Panc1 (cell line): ENCODE measurements around the gene DDX21.

Experiments
- SIN3A ChIP-seq: IDR thresholded peaks from 2 replicates; pipeline ENCODE4 v1.6.1; 2012; ENCODE audit warnings: low read depth, mild to moderate bottlenecking, low read length, moderate library complexity, borderline replicate concordance; ENCODE audit not compliant: insufficient read depth
- TF ChIP-seq, protein P1 (sequence below): fragments of 450-650 bp; IDR thresholded peaks from 2 replicates; pipeline ENCODE4 v1.5.1; 2017; ENCODE audit warnings: mild to moderate bottlenecking
- TF ChIP-seq, protein P2 (sequence below), 2 experiments: IDR thresholded peaks; 2 replicates each; pipeline ENCODE4 v1.6.1; 2011 to 2012; ENCODE audit warnings: low read depth in 2 of 2, control low read depth in 1 of 2, low read length in 1 of 2, mild to moderate bottlenecking in 1 of 2, moderate library complexity in 1 of 2; ENCODE audit not compliant: insufficient read depth in 1 of 2

DNA sequence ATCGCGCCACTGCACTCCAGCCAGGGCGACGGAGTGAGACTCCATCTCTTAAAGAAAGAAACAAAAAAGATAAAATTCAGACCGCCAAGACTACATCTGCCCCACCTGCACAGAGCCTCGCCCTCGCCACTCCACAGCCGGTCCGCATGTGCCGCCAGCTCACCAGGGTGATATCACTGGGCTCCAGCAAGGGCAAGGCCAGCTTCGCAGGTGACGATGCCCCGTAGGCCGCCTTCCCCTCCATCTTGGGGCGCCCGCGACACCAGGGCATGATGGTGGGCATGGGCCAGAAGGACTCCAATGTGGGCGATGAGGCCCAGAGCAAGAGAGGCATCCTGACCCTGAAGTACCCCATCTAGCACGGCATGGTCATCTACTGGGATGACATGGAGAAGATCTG lies 66.6 kb downstream of the DDX21 start:
- TF ChIP-seq, protein P1, sequence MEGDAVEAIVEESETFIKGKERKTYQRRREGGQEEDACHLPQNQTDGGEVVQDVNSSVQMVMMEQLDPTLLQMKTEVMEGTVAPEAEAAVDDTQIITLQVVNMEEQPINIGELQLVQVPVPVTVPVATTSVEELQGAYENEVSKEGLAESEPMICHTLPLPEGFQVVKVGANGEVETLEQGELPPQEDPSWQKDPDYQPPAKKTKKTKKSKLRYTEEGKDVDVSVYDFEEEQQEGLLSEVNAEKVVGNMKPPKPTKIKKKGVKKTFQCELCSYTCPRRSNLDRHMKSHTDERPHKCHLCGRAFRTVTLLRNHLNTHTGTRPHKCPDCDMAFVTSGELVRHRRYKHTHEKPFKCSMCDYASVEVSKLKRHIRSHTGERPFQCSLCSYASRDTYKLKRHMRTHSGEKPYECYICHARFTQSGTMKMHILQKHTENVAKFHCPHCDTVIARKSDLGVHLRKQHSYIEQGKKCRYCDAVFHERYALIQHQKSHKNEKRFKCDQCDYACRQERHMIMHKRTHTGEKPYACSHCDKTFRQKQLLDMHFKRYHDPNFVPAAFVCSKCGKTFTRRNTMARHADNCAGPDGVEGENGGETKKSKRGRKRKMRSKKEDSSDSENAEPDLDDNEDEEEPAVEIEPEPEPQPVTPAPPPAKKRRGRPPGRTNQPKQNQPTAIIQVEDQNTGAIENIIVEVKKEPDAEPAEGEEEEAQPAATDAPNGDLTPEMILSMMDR: no peak
- TF ChIP-seq, protein P2, sequence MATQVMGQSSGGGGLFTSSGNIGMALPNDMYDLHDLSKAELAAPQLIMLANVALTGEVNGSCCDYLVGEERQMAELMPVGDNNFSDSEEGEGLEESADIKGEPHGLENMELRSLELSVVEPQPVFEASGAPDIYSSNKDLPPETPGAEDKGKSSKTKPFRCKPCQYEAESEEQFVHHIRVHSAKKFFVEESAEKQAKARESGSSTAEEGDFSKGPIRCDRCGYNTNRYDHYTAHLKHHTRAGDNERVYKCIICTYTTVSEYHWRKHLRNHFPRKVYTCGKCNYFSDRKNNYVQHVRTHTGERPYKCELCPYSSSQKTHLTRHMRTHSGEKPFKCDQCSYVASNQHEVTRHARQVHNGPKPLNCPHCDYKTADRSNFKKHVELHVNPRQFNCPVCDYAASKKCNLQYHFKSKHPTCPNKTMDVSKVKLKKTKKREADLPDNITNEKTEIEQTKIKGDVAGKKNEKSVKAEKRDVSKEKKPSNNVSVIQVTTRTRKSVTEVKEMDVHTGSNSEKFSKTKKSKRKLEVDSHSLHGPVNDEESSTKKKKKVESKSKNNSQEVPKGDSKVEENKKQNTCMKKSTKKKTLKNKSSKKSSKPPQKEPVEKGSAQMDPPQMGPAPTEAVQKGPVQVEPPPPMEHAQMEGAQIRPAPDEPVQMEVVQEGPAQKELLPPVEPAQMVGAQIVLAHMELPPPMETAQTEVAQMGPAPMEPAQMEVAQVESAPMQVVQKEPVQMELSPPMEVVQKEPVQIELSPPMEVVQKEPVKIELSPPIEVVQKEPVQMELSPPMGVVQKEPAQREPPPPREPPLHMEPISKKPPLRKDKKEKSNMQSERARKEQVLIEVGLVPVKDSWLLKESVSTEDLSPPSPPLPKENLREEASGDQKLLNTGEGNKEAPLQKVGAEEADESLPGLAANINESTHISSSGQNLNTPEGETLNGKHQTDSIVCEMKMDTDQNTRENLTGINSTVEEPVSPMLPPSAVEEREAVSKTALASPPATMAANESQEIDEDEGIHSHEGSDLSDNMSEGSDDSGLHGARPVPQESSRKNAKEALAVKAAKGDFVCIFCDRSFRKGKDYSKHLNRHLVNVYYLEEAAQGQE (IDR thresholded peaks at IDR 0.05; ENCODE audit: insufficient read depth in 1 of 2, low read depth in 2 of 2, low read length in 1 of 2): no peak
- no peak for TF ChIP-seq SIN3A
